NT2/D1 (cell line): ENCODE results near the gene OBSCN.

Experiments used
- YY1 ChIP-seq: IDR thresholded peaks from 2 replicates; pipeline ENCODE4 v1.6.1; 2011; ENCODE audit not compliant: insufficient read length, insufficient read depth
- ZNF274 ChIP-seq: IDR thresholded peaks from 2 replicates; pipeline ENCODE4 v1.6.1; 2011; ENCODE audit warnings: mild to moderate bottlenecking, low read depth, low read length

- no peak for TF ChIP-seq YY1
- TF ChIP-seq ZNF274 = no peak
Observed at GRCh38 chr1:228411548-228412430, 203.9 kb downstream of the OBSCN start.
